HG03342 (cell line): ENCODE data around the gene DUS3L.
A peak's percentile ranks its signal among the peaks of the same experiment; 100 is the strongest.

Experiments
- ATAC-seq: cut with Tn5 transposase; IDR thresholded peaks from one replicate; pipeline ENCODE4 v1.9.1; 2021; ENCODE audit warnings: mild to moderate bottlenecking, moderate library complexity; ENCODE audit not compliant: unreplicated experiment

DUS3L gene

GRCh38 chr19:5790559-5791520 is at the start of gene DUS3L:
Gene DUS3L, minus strand, starts transcription at chr19:5791163. Its CDS starts 22 bp downstream, at chr19:5791141.
- ATAC-seq: peak; percentile 90

GRCh38 chr19:5839065-5840017 is 48.4 kb upstream of the DUS3L start, which contains the start of gene FUT6:
Gene FUT6, minus strand, starts transcription at chr19:5839702. Its CDS starts 7,135 bp downstream, at chr19:5832567.
- ATAC-seq: no peak

GRCh38 chr19:5838353-5839064 is 47.5 kb upstream of the DUS3L start:
- no peak for ATAC-seq

- no peak for ATAC-seq
Measured at GRCh38 chr19:5837761-5838352, 46.9 kb upstream of the DUS3L start.

GRCh38 chr19:5832527-5833216 is 41.7 kb upstream of the DUS3L start:
- ATAC-seq: no peak

- ATAC-seq: no peak
Measured at GRCh38 chr19:5832061-5832460, 41.1 kb upstream of the DUS3L start.

- ATAC-seq: no peak
Measured at GRCh38 chr19:5831159-5831558, 40.2 kb upstream of the DUS3L start.

GRCh38 chr19:5829567-5830310 is 38.8 kb upstream of the DUS3L start:
- no peak for ATAC-seq

- ATAC-seq: no peak
Measured at GRCh38 chr19:5828661-5829566, 38.0 kb upstream of the DUS3L start.

GRCh38 chr19:5827891-5828660 is 37.1 kb upstream of the DUS3L start:
- peak; percentile 57 for ATAC-seq

- ATAC-seq: no peak
Measured at GRCh38 chr19:5827342-5827890, 36.5 kb upstream of the DUS3L start.

GRCh38 chr19:5826531-5827341 is 35.8 kb upstream of the DUS3L start:
- ATAC-seq: no peak

- ATAC-seq: no peak
Measured at GRCh38 chr19:5825178-5825577, 34.2 kb upstream of the DUS3L start.

GRCh38 chr19:5824751-5825150 is 33.8 kb upstream of the DUS3L start:
- ATAC-seq: no peak

GRCh38 chr19:5823579-5824281 is 32.8 kb upstream of the DUS3L start:
- no peak for ATAC-seq
